Right atrium auricular region (tissue), 2 donors: ENCODE data around the gene CDK7. TPM values are rescaled to one million over a fixed set of nuclear protein-coding genes. Genes with fewer than 3 reads are reported as not detected.

Source experiments
- DNase-seq: peaks from one replicate; pipeline ENCODE4 v3.0.0-alpha.2; 2019; ENCODE audit warnings: low spot score
- H3K27ac ChIP-seq, 2 donors: fragments of 200-600 bp; sonication (generic); 1 replicate in 1 of 2; 2 replicates in 1 of 2; pipeline ENCODE4 v1.5.1; 2016 to 2019
- H3K27me3 ChIP-seq, 2 donors: fragments of 200-600 bp; sonication (generic); one replicate each; pipeline versions ENCODE4 v1.5.1 to v1.6.0; 2017 to 2019
- H3K36me3 ChIP-seq: fragments of 200-600 bp; sonication (generic); one replicate; pipeline ENCODE4 v1.5.1; 2016
- H3K4me1 ChIP-seq, 2 donors: fragments of 200-600 bp; sonication (generic); one replicate each; pipeline versions ENCODE4 v1.5.1 to v1.6.0; 2017 to 2019
- H3K4me3 ChIP-seq, 2 donors: fragments of 200-600 bp; sonication (generic); 1 replicate in 1 of 2; 2 replicates in 1 of 2; pipeline ENCODE4 v1.5.1; 2017 to 2019; ENCODE audit warnings: mild to moderate bottlenecking in 1 of 2, moderate library complexity in 1 of 2
- H3K9me3 ChIP-seq, 2 donors: fragments of 200-600 bp; sonication (generic); one replicate each; pipeline ENCODE4 v1.5.1; 2019
- CTCF ChIP-seq, 2 donors: fragments of 200-600 bp; sonication (generic); IDR thresholded peaks; one replicate each; pipeline ENCODE4 v1.5.1; 2019; ENCODE audit warnings: antibody characterized with exemption in 2 of 2
- total RNA-seq, 2 donors: library from RNA; depleted of rRNA; stranded (reverse); fragments of >200 nt; gene quantifications; one replicate each; pipeline ENCODE4 v1.1.0, GENCODE V29; 2016

CDK7 gene
- total RNA-seq, 2 donors from 2014 or later, result 9.2 to 11.3 TPM

- H3K27ac ChIP-seq, result no peak overlapping the region
- no peak for TF ChIP-seq CTCF (IDR thresholded peaks at IDR 0.05)
- H3K36me3 ChIP-seq, result peaks cover 14% of the 10 kb centered on the region
- H3K4me1 ChIP-seq, result no peaks in the 10 kb centered on the region
- no peak overlapping the region for H3K4me3 ChIP-seq
- no peaks in the 10 kb centered on the region for H3K27me3 ChIP-seq
- no peak for DNase-seq
- H3K9me3 ChIP-seq, result no peaks in the 10 kb centered on the region
Observed at GRCh38 chr5:69309380-69309779, 74.7 kb downstream of the CDK7 start.

DNA sequence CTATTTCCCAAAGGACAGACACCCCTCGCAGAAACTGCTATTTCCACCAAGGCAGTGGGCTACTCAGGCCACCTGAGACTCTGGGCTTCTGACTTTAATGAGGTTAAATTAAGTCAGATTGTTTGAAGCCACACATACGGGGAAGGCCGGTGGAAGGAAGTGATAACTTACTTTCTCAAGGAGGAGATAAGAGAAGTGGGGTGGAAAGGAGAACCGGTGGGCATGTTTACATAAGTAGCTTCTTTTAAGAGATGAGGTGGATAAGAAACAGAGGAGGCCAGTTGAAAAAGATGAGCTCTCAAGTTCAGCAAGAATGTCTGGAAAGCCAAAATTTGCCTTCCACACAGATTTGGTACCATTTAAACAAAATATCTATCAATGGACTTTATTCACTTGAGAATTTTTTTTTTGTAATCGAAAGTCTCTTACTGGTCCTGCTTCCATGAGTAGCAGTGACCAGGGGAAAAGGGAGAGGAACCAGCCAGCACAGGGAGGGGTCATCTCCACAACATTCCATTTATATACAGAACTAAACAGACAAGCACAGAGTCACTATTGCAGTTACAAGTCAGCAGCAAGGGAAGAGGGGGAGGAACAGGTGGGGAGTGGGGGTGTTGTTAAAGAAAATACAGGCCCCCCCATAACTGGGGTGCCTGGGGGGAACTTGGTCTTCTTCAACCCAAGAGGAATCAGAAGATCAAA is 77.9 kb downstream of the CDK7 start:
- H3K36me3 ChIP-seq, result peaks cover 10% of the 10 kb centered on the region
- H3K27ac ChIP-seq, result no peak overlapping the region
- TF ChIP-seq CTCF (IDR thresholded peaks at IDR 0.05), result no peak
- H3K27me3 ChIP-seq, result no peaks in the 10 kb centered on the region
- H3K9me3 ChIP-seq, result no peaks in the 10 kb centered on the region
- DNase-seq, result no peak
- no peak overlapping the region for H3K4me3 ChIP-seq
- no peaks in the 10 kb centered on the region for H3K4me1 ChIP-seq

GRCh38 chr5:69313428-69313827 is 78.7 kb downstream of the CDK7 start:
- no peak for DNase-seq
- TF ChIP-seq CTCF (IDR thresholded peaks at IDR 0.05), result no peak
- Histone ChIP-seq H3K27me3 (no peaks in the 10 kb centered on the region), H3K9me3 (no peaks in the 10 kb centered on the region), H3K27ac (no peak overlapping the region), H3K4me1 (no peaks in the 10 kb centered on the region), H3K4me3 (no peak overlapping the region), H3K36me3 (peaks cover 10% of the 10 kb centered on the region)

- H3K9me3 ChIP-seq, result no peaks in the 10 kb centered on the region
- H3K4me3 ChIP-seq, result no peak overlapping the region
- H3K4me1 ChIP-seq, result no peaks in the 10 kb centered on the region
- DNase-seq, result no peak
- TF ChIP-seq CTCF (IDR thresholded peaks at IDR 0.05), result no peak
- H3K27ac ChIP-seq, result no peak overlapping the region
- H3K27me3 ChIP-seq, result no peaks in the 10 kb centered on the region
- no peaks in the 10 kb centered on the region for H3K36me3 ChIP-seq
Observed at GRCh38 chr5:69315972-69316371, 81.3 kb downstream of the CDK7 start.

- no peak for DNase-seq
- Histone ChIP-seq H3K36me3 (no peaks in the 10 kb centered on the region), H3K4me3 (no peak overlapping the region), H3K9me3 (no peaks in the 10 kb centered on the region), H3K4me1 (no peaks in the 10 kb centered on the region), H3K27me3 (no peaks in the 10 kb centered on the region), H3K27ac (no peak overlapping the region)
- no peak for TF ChIP-seq CTCF (IDR thresholded peaks at IDR 0.05)
Observed at GRCh38 chr5:69317391-69317790, 82.7 kb downstream of the CDK7 start.

DNA sequence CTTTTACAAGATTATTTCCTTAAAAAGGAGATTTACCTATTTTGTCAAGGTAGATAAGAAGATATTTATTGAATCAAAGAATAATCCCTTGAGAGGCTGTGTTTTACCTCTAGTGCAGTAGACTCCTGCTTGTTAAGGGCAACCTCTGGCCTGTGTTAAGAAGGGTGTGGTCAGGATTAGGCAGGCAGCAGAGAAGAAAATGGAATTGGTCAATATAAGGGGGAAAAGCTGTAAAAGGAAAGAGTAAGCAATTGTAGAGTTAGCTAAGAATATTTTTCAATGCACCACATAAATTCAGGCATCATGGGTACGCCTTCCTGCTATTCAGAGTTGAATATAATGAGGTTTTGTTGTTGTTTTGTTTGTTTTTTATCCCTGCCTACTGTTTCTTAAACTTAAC is 91.7 kb downstream of the CDK7 start:
- Histone ChIP-seq H3K27ac (no peak overlapping the region), H3K4me3 (no peak overlapping the region), H3K27me3 (no peaks in the 10 kb centered on the region), H3K4me1 (no peaks in the 10 kb centered on the region), H3K9me3 (no peaks in the 10 kb centered on the region), H3K36me3 (no peaks in the 10 kb centered on the region)
- no peak for TF ChIP-seq CTCF (IDR thresholded peaks at IDR 0.05)
- no peak for DNase-seq
